Measurements from ENCODE around the gene GPR148. TPM values are rescaled to one million over a fixed set of nuclear protein-coding genes. Genes with fewer than 3 reads are reported as not detected.

GPR148 gene
- total RNA-seq, 6 donors from 2014 or later: not detected

DNA sequence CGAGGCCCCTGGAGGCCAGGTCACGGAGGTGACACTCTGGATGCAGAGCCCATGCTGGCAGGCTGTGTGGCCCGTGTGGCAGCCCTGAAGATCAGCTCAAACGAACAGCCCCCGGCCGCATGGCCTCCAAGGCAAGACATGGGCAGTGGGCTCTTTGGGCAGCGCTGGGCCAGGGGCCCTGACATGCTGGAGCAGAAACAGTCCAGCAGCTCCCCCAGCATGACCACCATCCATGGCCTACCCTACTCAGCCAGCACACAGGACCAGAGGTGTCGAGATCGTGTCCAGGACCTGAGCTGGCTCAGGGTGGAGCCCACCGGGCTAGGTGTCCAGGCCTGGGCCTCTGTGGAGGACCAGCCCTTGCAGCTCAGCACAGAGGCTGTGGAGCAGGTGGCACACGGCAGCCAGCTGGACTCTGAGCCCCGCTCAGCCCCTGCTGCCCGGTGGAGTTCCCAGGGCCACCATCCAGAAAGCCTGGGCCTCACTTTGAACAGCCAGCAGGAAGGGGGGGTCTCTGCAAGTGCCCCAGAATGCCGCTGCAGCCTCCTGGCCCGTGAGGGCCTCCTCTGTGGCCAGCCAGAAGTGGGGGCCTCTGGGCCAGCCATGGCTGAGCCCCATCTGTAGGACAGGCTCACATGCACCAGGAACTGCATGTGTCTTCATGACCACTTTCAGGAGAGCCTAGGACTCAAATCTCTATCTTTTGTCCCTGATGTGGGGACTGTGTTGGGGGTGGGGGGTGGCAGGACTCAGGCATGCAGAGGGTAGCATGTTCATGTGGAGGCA, 35.4 kb downstream of the GPR148 start:
- no peak for ATAC-seq (ENCODE audit: low FRiP score in 2 of 2)
- 91% methylated on average over 11 of the region's 15 CpGs; no CpG with 5 or more reads in 1 of the 2 donors for WGBS, 2 donors
- no peaks in the 10 kb centered on the region for H3K9me3 ChIP-seq
- no peaks in the 10 kb centered on the region for H3K36me3 ChIP-seq
- TF ChIP-seq POLR2A (IDR thresholded peaks at IDR 0.05) (no peak), EP300 (IDR thresholded peaks at IDR 0.05) (no peak), POLR2AphosphoS5 (IDR thresholded peaks at IDR 0.05) (no peak)
- TF ChIP-seq, protein P1, sequence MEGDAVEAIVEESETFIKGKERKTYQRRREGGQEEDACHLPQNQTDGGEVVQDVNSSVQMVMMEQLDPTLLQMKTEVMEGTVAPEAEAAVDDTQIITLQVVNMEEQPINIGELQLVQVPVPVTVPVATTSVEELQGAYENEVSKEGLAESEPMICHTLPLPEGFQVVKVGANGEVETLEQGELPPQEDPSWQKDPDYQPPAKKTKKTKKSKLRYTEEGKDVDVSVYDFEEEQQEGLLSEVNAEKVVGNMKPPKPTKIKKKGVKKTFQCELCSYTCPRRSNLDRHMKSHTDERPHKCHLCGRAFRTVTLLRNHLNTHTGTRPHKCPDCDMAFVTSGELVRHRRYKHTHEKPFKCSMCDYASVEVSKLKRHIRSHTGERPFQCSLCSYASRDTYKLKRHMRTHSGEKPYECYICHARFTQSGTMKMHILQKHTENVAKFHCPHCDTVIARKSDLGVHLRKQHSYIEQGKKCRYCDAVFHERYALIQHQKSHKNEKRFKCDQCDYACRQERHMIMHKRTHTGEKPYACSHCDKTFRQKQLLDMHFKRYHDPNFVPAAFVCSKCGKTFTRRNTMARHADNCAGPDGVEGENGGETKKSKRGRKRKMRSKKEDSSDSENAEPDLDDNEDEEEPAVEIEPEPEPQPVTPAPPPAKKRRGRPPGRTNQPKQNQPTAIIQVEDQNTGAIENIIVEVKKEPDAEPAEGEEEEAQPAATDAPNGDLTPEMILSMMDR (IDR thresholded peaks at IDR 0.05): no peak
- no peaks in the 10 kb centered on the region for H3K4me1 ChIP-seq
- no peak overlapping the region for H3K27ac ChIP-seq
- H3K4me3 ChIP-seq: no peak overlapping the region
- no peaks in the 10 kb centered on the region for H3K27me3 ChIP-seq
- DNase-seq: peak in 1 of 2 donors; percentile 70

GRCh38 chr2:130764821-130765115, 35.9 kb downstream of the GPR148 start:
- Histone ChIP-seq H3K27me3 (no peaks in the 10 kb centered on the region), H3K27ac (no peak overlapping the region), H3K4me3 (no peak overlapping the region), H3K4me1 (no peaks in the 10 kb centered on the region), H3K9me3 (no peaks in the 10 kb centered on the region), H3K36me3 (no peaks in the 10 kb centered on the region)
- no peak for ATAC-seq (ENCODE audit: low FRiP score in 2 of 2)
- no peak for DNase-seq
- TF ChIP-seq, protein P1 (IDR thresholded peaks at IDR 0.05): no peak
- TF ChIP-seq POLR2A (IDR thresholded peaks at IDR 0.05): no peak
- 85 to 90% methylated on average over 5 of the region's 5 CpGs for WGBS, 2 donors

DNA sequence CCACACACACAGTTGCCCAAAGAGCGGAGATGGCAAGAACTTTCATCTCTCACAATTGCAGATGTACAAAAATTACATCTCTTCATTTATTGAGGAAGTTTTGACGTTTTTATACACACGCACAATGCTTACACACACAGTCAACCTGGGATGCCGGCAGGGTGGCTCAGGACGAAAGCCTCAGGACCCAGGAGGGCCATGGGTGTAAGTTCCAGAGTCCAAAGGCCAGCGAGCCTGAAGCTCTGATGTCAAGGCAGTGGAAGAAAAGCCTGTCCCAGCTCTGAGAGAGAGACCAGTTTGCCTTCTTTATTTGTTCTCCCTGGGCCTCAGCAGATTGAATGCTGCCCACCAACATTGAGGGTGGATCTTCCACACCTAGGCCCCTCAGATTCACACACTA, 36.6 kb downstream of the GPR148 start:
- ATAC-seq (ENCODE audit: low FRiP score in 2 of 2): no peak
- Histone ChIP-seq H3K27ac (no peak overlapping the region), H3K4me3 (no peak overlapping the region), H3K27me3 (no peaks in the 10 kb centered on the region), H3K4me1 (no peaks in the 10 kb centered on the region), H3K36me3 (no peaks in the 10 kb centered on the region), H3K9me3 (no peaks in the 10 kb centered on the region)
- TF ChIP-seq POLR2AphosphoS5 (IDR thresholded peaks at IDR 0.05): no peak
- TF ChIP-seq EP300 (IDR thresholded peaks at IDR 0.05): no peak
- TF ChIP-seq POLR2A (IDR thresholded peaks at IDR 0.05): no peak
- TF ChIP-seq, protein P1 (IDR thresholded peaks at IDR 0.05): no peak
- 81 to 83% methylated on average over 6 of the region's 6 CpGs for WGBS, 2 donors
- no peak for DNase-seq

DNA sequence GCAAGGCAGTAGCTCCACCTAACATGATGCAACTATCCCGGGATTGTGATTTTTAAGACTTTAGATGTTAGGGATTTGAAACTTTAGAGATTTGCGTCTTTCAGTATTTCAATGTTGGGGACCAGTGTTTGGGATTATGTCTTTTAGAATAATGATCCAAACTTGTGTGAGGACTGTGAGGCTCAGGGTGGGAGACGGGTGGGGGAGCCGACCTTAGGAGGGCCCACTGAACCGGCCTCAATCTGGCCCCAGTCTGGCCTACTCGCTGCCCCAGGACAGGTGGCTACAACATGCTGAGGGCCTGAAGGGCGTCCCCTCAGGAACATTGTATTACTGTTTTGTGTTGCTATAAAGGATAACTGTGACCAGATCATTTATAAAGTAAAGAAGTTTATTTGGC, 37.2 kb downstream of the GPR148 start:
- Histone ChIP-seq H3K4me1 (no peaks in the 10 kb centered on the region), H3K9me3 (no peaks in the 10 kb centered on the region), H3K4me3 (no peak overlapping the region), H3K36me3 (no peaks in the 10 kb centered on the region), H3K27me3 (no peaks in the 10 kb centered on the region), H3K27ac (no peak overlapping the region)
- ATAC-seq (ENCODE audit: low FRiP score in 2 of 2) (no peak), DNase-seq (no peak)
- WGBS, 2 donors: 87 to 89% methylated on average over 7 of the region's 7 CpGs
- no peak for TF ChIP-seq POLR2A (IDR thresholded peaks at IDR 0.05)
- TF ChIP-seq POLR2AphosphoS5 (IDR thresholded peaks at IDR 0.05): no peak
- TF ChIP-seq, protein P1 (IDR thresholded peaks at IDR 0.05): no peak
- TF ChIP-seq EP300 (IDR thresholded peaks at IDR 0.05): no peak
